Skeletal muscle tissue (tissue), 4 donors: ENCODE data around the gene H1-8. TPM values are rescaled to one million over a fixed set of nuclear protein-coding genes. Genes with fewer than 3 reads are reported as not detected.

Experiments used
- H3K27ac ChIP-seq: one replicate; pipeline ENCODE4 v1.7.0; 2013; ENCODE audit warnings: mild to moderate bottlenecking, low read depth, low read length, inconsistent platforms
- H3K27me3 ChIP-seq, 3 donors: one replicate each; pipeline ENCODE4 v1.7.0; 2013; ENCODE audit warnings: low read length in 3 of 3; ENCODE audit not compliant: control insufficient read depth in 3 of 3, insufficient read depth in 3 of 3
- H3K36me3 ChIP-seq, 3 donors: one replicate each; pipeline ENCODE4 v1.7.0; 2013; ENCODE audit warnings: low read length in 3 of 3; ENCODE audit not compliant: control insufficient read depth in 3 of 3, insufficient read depth in 3 of 3
- H3K4me1 ChIP-seq, 3 donors: one replicate each; pipeline ENCODE4 v1.7.0; 2013; ENCODE audit warnings: low read length in 3 of 3, mild to moderate bottlenecking in 3 of 3; ENCODE audit not compliant: control insufficient read depth in 3 of 3, insufficient read depth in 3 of 3
- H3K4me3 ChIP-seq, 3 donors: one replicate each; pipeline ENCODE4 v1.7.0; 2013; ENCODE audit warnings: low read length in 3 of 3
- H3K9ac ChIP-seq, 3 donors: one replicate each; pipeline ENCODE4 v1.7.0; 2013; ENCODE audit warnings: low read length in 3 of 3, mild to moderate bottlenecking in 3 of 3, moderate library complexity in 2 of 3, low read depth in 1 of 3
- H3K9me3 ChIP-seq, 3 donors: one replicate each; pipeline ENCODE4 v1.7.0; 2013; ENCODE audit warnings: low read length in 3 of 3; ENCODE audit not compliant: control insufficient read depth in 3 of 3
- total RNA-seq: library from RNA; depleted of rRNA; stranded (reverse); fragments of >200 nt; gene quantifications from one replicate; pipeline ENCODE4 v1.2.3, GENCODE V29; 2014
- donor health status: Osteomylitis.

The H1-8 gene
- total RNA-seq, 1 donor from 2014 or later = not detected

- no peak overlapping the region for H3K4me3 ChIP-seq
- H3K27ac ChIP-seq = peak overlapping the region; percentile 48
- peaks cover 10 to 37% (median 17%) of the 10 kb centered on the region in 3 donors for H3K36me3 ChIP-seq
- no peaks in the 10 kb centered on the region for H3K9me3 ChIP-seq
- no peaks in the 10 kb centered on the region for H3K27me3 ChIP-seq
- H3K9ac ChIP-seq = no peak overlapping the region
- H3K4me1 ChIP-seq = peaks cover 37 to 43% (median 40%) of the 10 kb centered on the region in 3 donors
These were observed 43.9 kb downstream of the H1-8 start for GRCh38 chr3:129586746-129587430.

- Histone ChIP-seq H3K9me3 (no peaks in the 10 kb centered on the region), H3K27ac (peak overlapping the region; percentile 48), H3K4me1 (peaks cover 43 to 48% (median 45%) of the 10 kb centered on the region in 3 donors), H3K4me3 (no peak overlapping the region), H3K36me3 (peaks cover 10 to 33% (median 15%) of the 10 kb centered on the region in 3 donors), H3K27me3 (no peaks in the 10 kb centered on the region), H3K9ac (peak overlapping the region in 2 of 3 donors; percentile 16 to 21)
These were observed 44.7 kb downstream of the H1-8 start for GRCh38 chr3:129587566-129588210.

- H3K9ac ChIP-seq = no peak overlapping the region
- peaks cover 66 to 70% (median 67%) of the 10 kb centered on the region in 3 donors for H3K4me1 ChIP-seq
- peaks cover 9 to 12% (median 10%) of the 10 kb centered on the region in 3 donors for H3K36me3 ChIP-seq
- no peak overlapping the region for H3K4me3 ChIP-seq
- H3K9me3 ChIP-seq = no peaks in the 10 kb centered on the region
- no peaks in the 10 kb centered on the region for H3K27me3 ChIP-seq
- no peak overlapping the region for H3K27ac ChIP-seq
These were observed 47.2 kb downstream of the H1-8 start for GRCh38 chr3:129590215-129590614.

DNA sequence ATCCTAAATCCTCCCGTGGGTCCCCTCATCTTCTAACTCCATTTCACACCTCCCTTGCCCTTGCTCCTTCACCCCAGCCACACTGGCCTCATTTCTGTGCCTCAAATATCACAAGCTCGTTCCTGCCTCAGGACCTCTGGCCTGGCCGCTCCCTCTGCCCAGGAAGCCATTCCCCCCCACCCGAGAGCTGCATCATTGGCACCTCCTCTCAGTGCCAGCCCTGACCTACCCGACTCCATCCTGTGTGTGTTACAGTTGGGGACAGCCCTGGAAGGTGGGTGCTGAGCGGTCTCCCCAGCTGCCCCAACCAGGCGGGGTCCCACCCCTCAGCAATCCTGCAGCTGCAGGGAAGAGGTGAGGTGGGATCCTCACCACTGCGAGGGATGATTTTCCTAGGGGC lies 49.0 kb downstream of the H1-8 start:
- Histone ChIP-seq H3K4me1 (peaks cover 77 to 81% (median 80%) of the 10 kb centered on the region in 3 donors), H3K36me3 (peaks cover 0 to 4% (median 3%) of the 10 kb centered on the region in 3 donors), H3K27me3 (no peaks in the 10 kb centered on the region), H3K9me3 (no peaks in the 10 kb centered on the region), H3K9ac (peak overlapping the region in 1 of 3 donors; percentile 64), H3K4me3 (no peak overlapping the region), H3K27ac (peak overlapping the region; percentile 95)

DNA sequence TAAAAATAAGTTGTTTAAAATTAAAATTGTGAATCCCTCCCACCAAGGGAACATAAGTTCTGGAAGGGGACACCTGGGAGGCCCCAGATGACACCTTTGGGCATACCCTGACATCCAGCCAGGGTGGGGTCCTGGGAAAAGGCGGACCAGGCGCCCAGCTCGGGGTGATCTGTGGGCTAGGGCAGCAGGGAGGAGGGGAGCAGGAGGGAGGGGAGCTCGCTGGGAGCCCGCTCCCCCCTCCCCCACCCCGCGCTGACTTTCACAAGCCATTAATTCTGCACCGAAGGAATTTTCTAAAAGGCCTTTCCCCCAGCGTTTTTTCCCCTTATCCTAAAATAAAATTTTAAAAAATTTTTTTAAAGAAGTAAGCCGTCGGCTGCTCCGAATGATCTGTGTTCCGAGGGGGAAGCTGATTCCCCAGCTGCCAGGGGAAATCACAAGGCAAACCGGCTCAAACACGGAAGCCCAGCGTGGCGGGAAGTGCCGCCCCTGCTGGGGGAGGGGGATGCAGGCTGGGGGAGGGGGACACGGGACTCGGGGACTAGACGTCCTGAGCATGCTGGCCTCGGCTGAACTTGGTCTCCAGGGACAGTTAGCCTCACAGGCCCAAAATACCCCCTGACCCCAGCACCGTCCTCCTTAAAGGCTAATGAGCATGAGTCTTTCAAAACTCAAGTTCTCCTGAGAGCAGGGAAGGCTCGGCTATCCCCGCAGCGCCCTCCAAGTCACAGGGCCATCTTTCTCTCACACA lies 49.6 kb downstream of the H1-8 start:
- Histone ChIP-seq H3K27ac (peak overlapping the region; percentile 95), H3K27me3 (no peaks in the 10 kb centered on the region), H3K4me1 (peaks cover 77 to 81% (median 81%) of the 10 kb centered on the region in 3 donors), H3K36me3 (peaks cover 0 to 3% (median under 1%) of the 10 kb centered on the region in 3 donors), H3K4me3 (peak overlapping the region in 2 of 3 donors; percentile 24 to 41), H3K9ac (peak overlapping the region in 2 of 3 donors; percentile 50 to 64), H3K9me3 (no peaks in the 10 kb centered on the region)

- H3K9ac ChIP-seq = peak overlapping the region; percentile 21 to 50 (median 34)
- H3K27ac ChIP-seq = peak overlapping the region; percentile 95
- H3K4me3 ChIP-seq = peak overlapping the region in 2 of 3 donors; percentile 24 to 41
- peaks cover 0 to 3% (median 0%) of the 10 kb centered on the region in 3 donors for H3K36me3 ChIP-seq
- no peaks in the 10 kb centered on the region for H3K27me3 ChIP-seq
- H3K4me1 ChIP-seq = peaks cover 81 to 87% (median 84%) of the 10 kb centered on the region in 3 donors
- H3K9me3 ChIP-seq = no peaks in the 10 kb centered on the region
These were observed 50.2 kb downstream of the H1-8 start for GRCh38 chr3:129593230-129593594.

- H3K27ac ChIP-seq = peak overlapping the region; percentile 95
- H3K36me3 ChIP-seq = peaks cover 0 to 3% (median 0%) of the 10 kb centered on the region in 3 donors
- peak overlapping the region; percentile 16 to 34 (median 21) for H3K9ac ChIP-seq
- H3K27me3 ChIP-seq = no peaks in the 10 kb centered on the region
- peak overlapping the region; percentile 3 to 41 (median 31) for H3K4me3 ChIP-seq
- H3K9me3 ChIP-seq = no peaks in the 10 kb centered on the region
- peaks cover 86 to 92% (median 86%) of the 10 kb centered on the region in 3 donors for H3K4me1 ChIP-seq
These were observed 50.8 kb downstream of the H1-8 start for GRCh38 chr3:129593595-129594339.

DNA sequence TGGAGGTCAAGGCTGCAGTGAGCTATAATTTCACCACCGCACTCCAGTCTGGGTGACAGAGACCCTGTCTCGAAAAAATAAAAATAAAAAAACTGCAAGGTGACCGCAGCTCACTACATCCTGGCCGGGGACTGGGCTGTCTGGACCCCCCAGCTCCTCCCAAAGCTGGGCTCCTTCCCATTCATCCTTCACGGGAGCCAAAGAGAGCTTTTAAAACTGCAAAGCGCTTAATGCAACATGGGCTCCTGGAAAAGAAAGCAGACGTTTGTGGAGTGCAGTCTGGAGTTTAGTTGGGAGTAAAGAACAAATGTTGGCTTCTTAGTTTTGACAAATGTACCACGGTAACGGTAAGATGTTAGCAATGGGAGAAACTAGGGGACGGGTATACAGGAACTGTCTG lies 51.4 kb downstream of the H1-8 start:
- Histone ChIP-seq H3K9me3 (no peaks in the 10 kb centered on the region), H3K27me3 (no peaks in the 10 kb centered on the region), H3K36me3 (peaks cover 0 to 3% (median 0%) of the 10 kb centered on the region in 3 donors), H3K4me1 (peaks cover 91 to 92% (median 92%) of the 10 kb centered on the region in 3 donors), H3K4me3 (no peak overlapping the region), H3K9ac (peak overlapping the region in 1 of 3 donors; percentile 16), H3K27ac (peak overlapping the region; percentile 95)

GRCh38 chr3:129594907-129595390 lies 52.0 kb downstream of the H1-8 start:
- H3K27ac ChIP-seq = peak overlapping the region; percentile 83
- no peaks in the 10 kb centered on the region for H3K27me3 ChIP-seq
- no peaks in the 10 kb centered on the region for H3K9me3 ChIP-seq
- peaks cover 0 to 3% (median 0%) of the 10 kb centered on the region in 3 donors for H3K36me3 ChIP-seq
- H3K4me3 ChIP-seq = no peak overlapping the region
- peaks cover 91 to 93% (median 92%) of the 10 kb centered on the region in 3 donors for H3K4me1 ChIP-seq
- H3K9ac ChIP-seq = peak overlapping the region; percentile 7 to 54 (median 19)
